ENCODE data around the gene POLR3A.

Gene POLR3A

DNA sequence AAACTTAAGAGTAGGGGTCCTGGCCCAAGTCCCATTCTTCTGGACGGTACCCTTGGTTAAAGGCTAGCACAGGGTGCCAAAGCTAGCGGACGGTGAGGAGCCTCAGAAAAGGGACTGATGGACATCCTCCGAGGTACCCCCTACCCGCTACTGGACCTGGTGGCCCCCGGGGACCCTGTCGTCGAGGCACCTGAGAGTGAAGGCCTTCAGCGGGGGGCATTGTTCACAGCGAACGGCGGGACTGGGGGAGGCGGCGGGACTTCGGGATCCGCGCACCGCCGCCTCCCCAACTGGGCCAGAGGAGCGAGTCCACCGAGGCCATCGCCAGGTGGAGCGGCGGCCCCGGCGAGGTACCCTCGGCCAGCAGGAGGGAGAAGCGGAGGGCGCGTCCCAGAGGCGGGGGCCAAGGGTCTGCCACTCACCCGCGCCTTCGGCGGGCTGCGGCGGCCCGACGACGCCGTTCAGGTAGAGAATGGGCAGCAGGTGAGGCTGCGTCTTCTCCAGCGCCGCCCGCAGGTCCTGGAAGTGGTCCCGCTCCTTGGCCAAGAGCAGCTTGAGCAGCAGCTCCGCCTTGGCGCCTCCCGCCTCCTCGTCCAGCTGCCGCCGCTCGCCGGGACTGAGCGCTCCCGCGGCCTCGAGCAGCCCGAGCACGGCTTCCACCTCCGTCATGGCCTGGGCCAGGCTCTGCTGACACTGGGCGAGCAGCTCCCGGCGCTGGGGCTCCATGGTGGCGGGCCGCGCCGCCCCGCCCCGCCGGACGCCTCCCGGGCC is 103.3 kb downstream of the POLR3A start:
- DNase-seq (ENCODE audit: low read depth, low spot score), result no peak
- CTCF ChIA-PET, result interaction anchor here (0.9 to 2.6 kb wide), 6 partner anchors 12 to 104 kb away, joined by 3 to 8 read pairs (median 4); no protein-coding TSS in a partner anchor
- H3K4me3 ChIP-seq (ENCODE audit: low read depth, low read length), result peak overlapping the region; percentile 80
- TF ChIP-seq, protein P1, sequence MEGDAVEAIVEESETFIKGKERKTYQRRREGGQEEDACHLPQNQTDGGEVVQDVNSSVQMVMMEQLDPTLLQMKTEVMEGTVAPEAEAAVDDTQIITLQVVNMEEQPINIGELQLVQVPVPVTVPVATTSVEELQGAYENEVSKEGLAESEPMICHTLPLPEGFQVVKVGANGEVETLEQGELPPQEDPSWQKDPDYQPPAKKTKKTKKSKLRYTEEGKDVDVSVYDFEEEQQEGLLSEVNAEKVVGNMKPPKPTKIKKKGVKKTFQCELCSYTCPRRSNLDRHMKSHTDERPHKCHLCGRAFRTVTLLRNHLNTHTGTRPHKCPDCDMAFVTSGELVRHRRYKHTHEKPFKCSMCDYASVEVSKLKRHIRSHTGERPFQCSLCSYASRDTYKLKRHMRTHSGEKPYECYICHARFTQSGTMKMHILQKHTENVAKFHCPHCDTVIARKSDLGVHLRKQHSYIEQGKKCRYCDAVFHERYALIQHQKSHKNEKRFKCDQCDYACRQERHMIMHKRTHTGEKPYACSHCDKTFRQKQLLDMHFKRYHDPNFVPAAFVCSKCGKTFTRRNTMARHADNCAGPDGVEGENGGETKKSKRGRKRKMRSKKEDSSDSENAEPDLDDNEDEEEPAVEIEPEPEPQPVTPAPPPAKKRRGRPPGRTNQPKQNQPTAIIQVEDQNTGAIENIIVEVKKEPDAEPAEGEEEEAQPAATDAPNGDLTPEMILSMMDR (IDR thresholded peaks at IDR 0.05; ENCODE audit: insufficient read depth, low read length, missing control alignments), result no peak
- POLR2A ChIA-PET, result interaction anchor here (0.7 to 1.5 kb wide), 5 partner anchors 13 to 58 kb away, joined by 3 to 7 read pairs (median 3); no protein-coding TSS in a partner anchor

DNA sequence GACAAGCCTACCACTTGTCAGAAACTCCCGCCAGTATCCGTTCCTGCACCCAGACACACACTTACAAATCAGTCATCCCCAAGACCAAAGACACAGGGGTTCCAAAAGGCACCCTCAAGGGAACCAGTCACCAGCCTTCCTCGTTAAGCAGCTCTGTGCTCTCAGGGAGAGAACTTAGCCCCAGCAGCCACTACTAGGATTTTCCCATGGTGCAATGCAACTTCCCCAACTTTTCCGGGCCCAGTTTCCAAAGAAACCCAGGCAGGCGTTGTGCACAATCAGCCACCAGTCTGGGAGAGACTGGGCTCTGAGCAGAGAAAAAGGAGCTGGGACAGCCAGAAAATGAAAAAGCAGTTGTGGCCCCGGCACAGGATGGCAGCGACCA is 103.9 kb downstream of the POLR3A start:
- TF ChIP-seq, protein P1 (IDR thresholded peaks at IDR 0.05; ENCODE audit: insufficient read depth, low read length, missing control alignments), result no peak
- ChIA-PET CTCF (interaction anchor here (0.9 to 2.6 kb wide), 8 partner anchors 10 to 104 kb away, joined by 3 to 8 read pairs (median 4); no protein-coding TSS in a partner anchor), POLR2A (interaction anchor here (0.7 to 1.5 kb wide), 3 partner anchors 16 to 19 kb away, joined by 3 to 7 read pairs (median 5); no protein-coding TSS in a partner anchor)
- no peak for DNase-seq (ENCODE audit: low read depth, low spot score)
- peak overlapping the region; percentile 80 for H3K4me3 ChIP-seq (ENCODE audit: low read depth, low read length)

DNA sequence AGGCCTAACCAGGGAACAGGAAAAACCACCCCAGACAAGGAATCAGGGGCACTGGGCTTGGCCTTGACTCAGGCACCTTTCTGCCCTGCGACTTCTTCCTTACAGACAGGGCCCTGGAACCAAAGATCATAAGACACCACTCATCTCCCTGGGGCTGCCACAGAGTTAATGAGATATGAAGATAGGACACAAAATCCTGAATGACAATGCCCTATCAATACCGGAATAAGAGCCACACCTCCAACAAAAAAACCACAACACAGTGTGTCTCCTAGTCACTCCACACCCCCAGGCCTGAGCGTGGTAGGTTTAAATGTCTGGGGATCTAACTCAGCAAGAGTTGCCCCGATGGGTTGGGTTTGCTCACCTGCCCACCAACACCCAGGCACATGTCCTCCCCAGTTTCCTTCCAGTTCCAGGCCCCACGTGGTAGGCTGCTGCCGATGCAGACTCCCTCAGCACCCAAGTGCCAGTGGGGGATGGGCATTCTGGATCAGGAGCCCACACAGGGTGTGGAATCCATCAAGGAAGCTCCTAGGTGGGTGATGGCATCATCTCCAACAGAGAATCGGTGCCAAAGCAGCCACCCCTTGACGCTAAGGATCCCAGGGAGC is 106.6 kb downstream of the POLR3A start:
- ChIA-PET CTCF (interaction anchor here (1.7 kb wide), 1 partner anchor 75 kb away, joined by 5 read pairs; no protein-coding TSS in a partner anchor), POLR2A (no interaction called here)
- no peak overlapping the region for H3K4me3 ChIP-seq (ENCODE audit: low read depth, low read length)
- DNase-seq (ENCODE audit: low read depth, low spot score), result no peak
- TF ChIP-seq, protein P1 (IDR thresholded peaks at IDR 0.05; ENCODE audit: insufficient read depth, low read length, missing control alignments), result no peak

DNA sequence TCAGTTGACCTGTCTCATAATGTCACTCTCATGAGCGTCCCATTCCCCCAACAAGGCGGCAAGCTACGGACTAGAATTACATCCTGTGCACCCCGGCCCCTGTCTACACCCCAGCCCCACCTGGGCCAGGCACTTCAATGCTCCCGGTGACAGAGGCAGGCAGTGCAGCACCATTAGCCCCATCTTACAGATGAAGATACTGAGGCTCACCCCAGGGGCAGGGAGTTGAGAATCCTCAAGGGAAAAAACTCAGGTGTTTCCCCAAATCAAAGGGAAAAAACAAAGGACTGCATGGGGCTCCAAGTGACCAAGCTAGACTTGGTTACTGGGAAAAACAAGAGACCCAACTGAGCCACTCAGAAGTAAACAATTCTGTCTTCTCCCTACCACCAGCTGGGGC is 107.3 kb downstream of the POLR3A start:
- no peak for DNase-seq (ENCODE audit: low read depth, low spot score)
- ChIA-PET CTCF (no interaction called here), POLR2A (no interaction called here)
- H3K4me3 ChIP-seq (ENCODE audit: low read depth, low read length), result no peak overlapping the region
- TF ChIP-seq, protein P1 (IDR thresholded peaks at IDR 0.05; ENCODE audit: insufficient read depth, low read length, missing control alignments), result no peak

DNA sequence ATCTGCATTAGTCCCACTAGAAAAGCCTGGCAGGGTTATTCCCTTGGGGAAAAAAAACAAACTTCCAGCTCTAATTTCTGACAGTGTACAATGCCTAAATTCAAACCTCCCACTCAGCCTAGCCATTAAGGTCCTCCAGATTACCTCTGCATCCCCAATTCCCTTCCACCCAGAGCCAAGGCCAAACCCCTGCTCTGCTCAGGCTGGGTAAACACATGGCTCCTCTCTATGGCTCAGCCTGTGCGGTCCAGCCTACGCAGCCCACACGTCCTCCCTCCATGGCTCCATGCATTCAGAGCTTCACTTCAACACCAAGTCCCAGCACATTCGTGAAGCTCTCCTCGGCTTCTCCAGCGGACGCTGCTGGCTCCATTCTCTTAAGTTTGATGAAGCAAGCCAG is 107.9 kb downstream of the POLR3A start:
- TF ChIP-seq, protein P1 (IDR thresholded peaks at IDR 0.05; ENCODE audit: insufficient read depth, low read length, missing control alignments), result no peak
- no peak for DNase-seq (ENCODE audit: low read depth, low spot score)
- ChIA-PET CTCF (no interaction called here), POLR2A (no interaction called here)
- H3K4me3 ChIP-seq (ENCODE audit: low read depth, low read length), result no peak overlapping the region

DNA sequence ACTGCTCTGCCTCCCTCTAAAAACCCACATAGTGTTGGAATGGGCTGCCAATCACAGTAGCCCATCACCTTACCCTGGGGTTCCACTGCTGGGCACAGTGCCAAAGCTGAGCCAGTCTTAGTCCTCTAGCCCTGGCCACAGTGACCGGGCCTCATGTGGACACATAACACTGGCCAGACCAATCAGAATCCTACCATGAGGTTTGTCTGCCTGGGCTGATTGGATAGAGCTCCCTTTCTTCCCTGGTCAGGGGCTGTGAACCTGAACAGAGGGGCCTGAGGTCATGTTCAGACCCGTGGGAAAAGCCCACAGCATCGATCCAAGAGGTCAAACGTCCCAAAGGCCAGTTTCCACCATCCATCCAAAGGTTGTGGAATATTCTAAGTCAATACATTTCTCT is 108.8 kb downstream of the POLR3A start:
- CTCF ChIA-PET, result interaction anchor here (0.9 to 1.3 kb wide), 2 partner anchors 11 to 119 kb away, joined by 3 read pairs; no protein-coding TSS in a partner anchor
- POLR2A ChIA-PET, result interaction anchor here (0.8 kb wide), 1 partner anchor 33 kb away, joined by 3 read pairs; no protein-coding TSS in a partner anchor
- TF ChIP-seq, protein P1 (IDR thresholded peaks at IDR 0.05; ENCODE audit: insufficient read depth, low read length, missing control alignments), result no peak
- DNase-seq (ENCODE audit: low read depth, low spot score), result no peak
- no peak overlapping the region for H3K4me3 ChIP-seq (ENCODE audit: low read depth, low read length)
